IMR-90 (cell line): ENCODE results near the gene TCF4.

Experiments
- CHD1 ChIP-seq: IDR thresholded peaks from 2 replicates; pipeline ENCODE4 v1.6.1; 2012; ENCODE audit warnings: low read depth, low read length, improper control_type of control experiment
- FOS ChIP-seq: fragments of 150-350 bp; IDR thresholded peaks from 2 replicates; pipeline ENCODE4 v1.6.1; 2016; ENCODE audit warnings: low read depth, low read length
- MXI1 ChIP-seq: IDR thresholded peaks from 2 replicates; pipeline ENCODE4 v1.6.1; 2012; ENCODE audit warnings: low read depth, mild to moderate bottlenecking, low read length, moderate library complexity, borderline replicate concordance
- POLR2A ChIP-seq: IDR thresholded peaks from 2 replicates; pipeline ENCODE4 v1.6.1; 2012; ENCODE audit warnings: mild to moderate bottlenecking, low read depth, low read length
- RAD21 ChIP-seq: IDR thresholded peaks from 2 replicates; pipeline ENCODE4 v1.6.1; 2012; ENCODE audit warnings: low read length, improper control_type of control experiment
- TF ChIP-seq, protein P1 (sequence below): conservative IDR thresholded peaks from 2 replicates; pipeline ENCODE4 v1.5.1; 2012; ENCODE audit warnings: mild to moderate bottlenecking, low read depth, low read length, improper control_type of control experiment
- TF ChIP-seq, protein P2 (sequence below): fragments of 150-350 bp; IDR thresholded peaks from 2 replicates; pipeline ENCODE4 v1.6.1; 2016; ENCODE audit warnings: low read depth, mild to moderate bottlenecking, low read length, moderate library complexity, borderline replicate concordance

DNA sequence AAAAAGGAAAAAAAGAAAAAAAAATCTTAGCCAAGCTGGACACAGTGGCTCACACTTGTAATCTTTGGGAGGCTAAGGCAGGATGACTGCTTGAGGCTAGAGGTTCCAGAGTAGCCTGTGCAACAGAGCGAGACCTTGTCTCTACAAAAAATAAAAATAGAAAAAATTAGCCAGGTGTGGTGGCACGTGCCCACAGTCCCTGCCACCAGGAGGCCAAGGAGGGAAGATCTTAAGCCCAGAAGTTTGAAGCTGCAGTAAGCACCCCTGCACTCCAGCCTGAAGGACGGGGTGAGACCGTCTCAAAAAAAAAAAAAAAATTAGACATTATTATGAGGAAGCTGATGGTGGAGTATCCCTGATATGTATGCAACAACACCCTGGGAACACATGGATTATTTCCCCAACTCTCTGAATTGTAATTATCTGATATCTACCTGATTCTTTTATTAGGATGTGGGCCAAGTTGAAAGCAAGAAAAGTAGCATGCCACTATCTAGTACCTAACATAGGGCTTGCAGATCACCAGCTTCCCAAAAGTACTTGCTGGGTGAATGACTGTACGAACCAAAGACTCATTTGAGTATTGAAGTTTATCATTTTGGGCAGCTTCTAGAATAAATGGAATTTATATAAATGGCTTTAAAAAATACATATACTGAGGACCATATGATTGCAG is 140.9 kb downstream of the TCF4 start:
- TF ChIP-seq, protein P1, sequence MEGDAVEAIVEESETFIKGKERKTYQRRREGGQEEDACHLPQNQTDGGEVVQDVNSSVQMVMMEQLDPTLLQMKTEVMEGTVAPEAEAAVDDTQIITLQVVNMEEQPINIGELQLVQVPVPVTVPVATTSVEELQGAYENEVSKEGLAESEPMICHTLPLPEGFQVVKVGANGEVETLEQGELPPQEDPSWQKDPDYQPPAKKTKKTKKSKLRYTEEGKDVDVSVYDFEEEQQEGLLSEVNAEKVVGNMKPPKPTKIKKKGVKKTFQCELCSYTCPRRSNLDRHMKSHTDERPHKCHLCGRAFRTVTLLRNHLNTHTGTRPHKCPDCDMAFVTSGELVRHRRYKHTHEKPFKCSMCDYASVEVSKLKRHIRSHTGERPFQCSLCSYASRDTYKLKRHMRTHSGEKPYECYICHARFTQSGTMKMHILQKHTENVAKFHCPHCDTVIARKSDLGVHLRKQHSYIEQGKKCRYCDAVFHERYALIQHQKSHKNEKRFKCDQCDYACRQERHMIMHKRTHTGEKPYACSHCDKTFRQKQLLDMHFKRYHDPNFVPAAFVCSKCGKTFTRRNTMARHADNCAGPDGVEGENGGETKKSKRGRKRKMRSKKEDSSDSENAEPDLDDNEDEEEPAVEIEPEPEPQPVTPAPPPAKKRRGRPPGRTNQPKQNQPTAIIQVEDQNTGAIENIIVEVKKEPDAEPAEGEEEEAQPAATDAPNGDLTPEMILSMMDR, result no peak
- TF ChIP-seq FOS, result no peak
- TF ChIP-seq POLR2A, result no peak
- TF ChIP-seq, protein P2, sequence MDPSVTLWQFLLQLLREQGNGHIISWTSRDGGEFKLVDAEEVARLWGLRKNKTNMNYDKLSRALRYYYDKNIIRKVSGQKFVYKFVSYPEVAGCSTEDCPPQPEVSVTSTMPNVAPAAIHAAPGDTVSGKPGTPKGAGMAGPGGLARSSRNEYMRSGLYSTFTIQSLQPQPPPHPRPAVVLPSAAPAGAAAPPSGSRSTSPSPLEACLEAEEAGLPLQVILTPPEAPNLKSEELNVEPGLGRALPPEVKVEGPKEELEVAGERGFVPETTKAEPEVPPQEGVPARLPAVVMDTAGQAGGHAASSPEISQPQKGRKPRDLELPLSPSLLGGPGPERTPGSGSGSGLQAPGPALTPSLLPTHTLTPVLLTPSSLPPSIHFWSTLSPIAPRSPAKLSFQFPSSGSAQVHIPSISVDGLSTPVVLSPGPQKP, result no peak
- no peak for TF ChIP-seq MXI1
- no peak for TF ChIP-seq RAD21
- TF ChIP-seq CHD1, result no peak
